Activated CD4-positive, alpha-beta T cell treated with anti-CD3 and anti-CD28 coated beads, Interleukin-2, amount 50 U/mL, for 1 hour (primary cell): Measurements from ENCODE around the gene PCDH10.

Experiments
- DNase-seq: peaks from one replicate; pipeline ENCODE4 v3.0.0-alpha.2; 2020

Gene PCDH10

GRCh38 chr4:133148690-133149363, at the start of gene PCDH10:
TSS of gene PCDH10 (plus strand) at chr4:133149294. CDS start at chr4:133150141, 847 bp downstream.
- DNase-seq: no peak

GRCh38 chr4:133102043-133102442, 47.1 kb upstream of the PCDH10 start:
- no peak for DNase-seq

GRCh38 chr4:133102612-133103409, 46.3 kb upstream of the PCDH10 start:
- no peak for DNase-seq

- DNase-seq: no peak
These were observed 36.5 kb upstream of the PCDH10 start for GRCh38 chr4:133112641-133113040.

- no peak for DNase-seq
These were observed 24.3 kb upstream of the PCDH10 start for GRCh38 chr4:133124746-133125145.

GRCh38 chr4:133127500-133127899, 21.6 kb upstream of the PCDH10 start:
- no peak for DNase-seq

GRCh38 chr4:133129237-133129636, 19.9 kb upstream of the PCDH10 start:
- no peak for DNase-seq

GRCh38 chr4:133130171-133130570, 18.9 kb upstream of the PCDH10 start:
- no peak for DNase-seq

- DNase-seq: no peak
These were observed 17.1 kb upstream of the PCDH10 start for GRCh38 chr4:133131829-133132460.

- DNase-seq: no peak
These were observed 12.3 kb upstream of the PCDH10 start for GRCh38 chr4:133136833-133137232.

- DNase-seq: no peak
These were observed 11.5 kb upstream of the PCDH10 start for GRCh38 chr4:133137571-133137970.

GRCh38 chr4:133143775-133144430, 5.2 kb upstream of the PCDH10 start:
- no peak for DNase-seq

GRCh38 chr4:133145241-133145640, 3.9 kb upstream of the PCDH10 start:
- no peak for DNase-seq

- DNase-seq: no peak
These were observed 3.1 kb upstream of the PCDH10 start for GRCh38 chr4:133145758-133146573.

- DNase-seq: no peak
These were observed 2.4 kb upstream of the PCDH10 start for GRCh38 chr4:133146574-133147241.

GRCh38 chr4:133147286-133147821, 1.7 kb upstream of the PCDH10 start:
- DNase-seq: no peak

GRCh38 chr4:133147921-133148689, 989 bp upstream of the PCDH10 start:
- DNase-seq: no peak

- DNase-seq: no peak
These were observed 236 bp downstream of the PCDH10 start for GRCh38 chr4:133149364-133149695.

GRCh38 chr4:133149932-133150471, 908 bp downstream of the PCDH10 start:
- no peak for DNase-seq

GRCh38 chr4:133150486-133151340, 1.6 kb downstream of the PCDH10 start:
- no peak for DNase-seq
